GM10266 (cell line): Measurements from ENCODE around the gene MTF2.

Experiments
- DNase-seq: peaks from one replicate; pipeline ENCODE4 v3.0.0; 2012; ENCODE audit errors: extremely low spot score
- CTCF ChIP-seq: IDR thresholded peaks from 2 replicates; pipeline ENCODE4 v1.5.1; 2012; ENCODE audit warnings: mild to moderate bottlenecking, low read depth; ENCODE audit not compliant: control insufficient read depth, insufficient read depth; ENCODE audit errors: missing control alignments

MTF2 gene

GRCh38 chr1:93186667-93187066 is 107.6 kb downstream of the MTF2 start:
- no peak for DNase-seq
- no peak for TF ChIP-seq CTCF
